Measurements from ENCODE around the gene CCDC194. TPM values are rescaled to one million over a fixed set of nuclear protein-coding genes. Genes with fewer than 3 reads are reported as not detected.

CCDC194 gene
- total RNA-seq, 1 experiment from 2014 or later: not detected

- DNase-seq (ENCODE audit: low read depth, low spot score): no peak
- H3K9ac ChIP-seq (ENCODE audit: low read length): no peak overlapping the region
- no peaks in the 10 kb centered on the region for H3K79me2 ChIP-seq (ENCODE audit: insufficient read depth, low read length)
- peak; percentile 67 for ATAC-seq
- H3K27me3 ChIP-seq (ENCODE audit: insufficient read depth, low read length): no peaks in the 10 kb centered on the region
- H4K20me1 ChIP-seq (ENCODE audit: insufficient read depth): no peaks in the 10 kb centered on the region
- intact Hi-C loops (cut with micrococcal nuclease): loop anchor here (1.0 kb wide), 2 partner anchors 40 to 93 kb away; no protein-coding TSS in a partner anchor
- no peak overlapping the region for H3K27ac ChIP-seq (ENCODE audit: low read depth, low read length)
- H3K9me2 ChIP-seq (ENCODE audit: insufficient read depth): no peaks in the 10 kb centered on the region
- no peak overlapping the region for H3K4me3 ChIP-seq (replicated peaks in 1 of 2; ENCODE audit: low read depth in 1 of 2, low read length in 2 of 2)
- CTCF ChIA-PET: interaction anchor here (0.6 to 1.6 kb wide), 18 partner anchors 8 to 473 kb away, joined by 3 to 11 read pairs (median 3); partner anchors contain the start of genes BST2, DDA1, MRPL34 and RPL18A
- RAD21 ChIA-PET (ENCODE audit: low non-redundant PET in 1 of 2, low total read pairs in 2 of 2, uncharacterized antibody in 2 of 2, unreplicated experiment in 2 of 2): interaction anchor here in 1 of 2 experiments (0.7 to 0.8 kb wide), 2 partner anchors 39 to 81 kb away, joined by 3 read pairs; no protein-coding TSS in a partner anchor
- BruUV-seq (replicated peaks): no TSS peak
- H2AFZ ChIP-seq (ENCODE audit: low read depth, low read length, poor library complexity, severe bottlenecking): peak overlapping the region; percentile 82
- H3K4me2 ChIP-seq (ENCODE audit: low read length): peak overlapping the region; percentile 40; the same call in 1 of the 2 replicates
- TF ChIP-seq YY1 (IDR thresholded peaks at IDR 0.05; ENCODE audit: extremely low read depth, insufficient replicate concordance, low read depth, low read length) (no peak), CTCF (IDR thresholded peaks at IDR 0.05 in 2 of 3, conservative IDR thresholded peaks at IDR 0.05 in 1 of 3; ENCODE audit: borderline replicate concordance in 1 of 3, insufficient read depth in 1 of 3, low read depth in 2 of 3, low read length in 2 of 3) (peak; percentile 91 to 97 (median 96)), RAD21 (IDR thresholded peaks at IDR 0.05; ENCODE audit: low read depth) (peak; percentile 91)
- no peaks in the 10 kb centered on the region for H3K9me3 ChIP-seq (ENCODE audit: control insufficient read depth in 1 of 2, insufficient read depth in 1 of 2, low read depth in 1 of 2, low read length in 2 of 2)
- no peaks in the 10 kb centered on the region for H3K36me3 ChIP-seq (ENCODE audit: control insufficient read depth in 1 of 2, insufficient read depth in 2 of 2, low read length in 2 of 2)
- POLR2A ChIA-PET: interaction anchor here (0.5 kb wide), 1 partner anchor 82 kb away, joined by 3 read pairs; no protein-coding TSS in a partner anchor
- peaks cover 19 to 31% of the 10 kb centered on the region in 2 experiments for H3K4me1 ChIP-seq (ENCODE audit: control insufficient read depth in 1 of 2, insufficient read depth in 2 of 2, low read length in 2 of 2)
These were observed 8.0 kb downstream of the CCDC194 start for GRCh38 chr19:17385878-17386611.

Measured in HCT116 (cell line).